GM21526 (cell line): Measurements from ENCODE around the gene POLRMT.
A peak's percentile ranks its signal among the peaks of the same experiment; 100 is the strongest.

ENCODE experiments used
- ATAC-seq: cut with Tn5 transposase; IDR thresholded peaks from one replicate; pipeline ENCODE4 v1.9.1; 2021; ENCODE audit warnings: moderate library complexity; ENCODE audit not compliant: unreplicated experiment, low FRiP score

POLRMT gene

DNA sequence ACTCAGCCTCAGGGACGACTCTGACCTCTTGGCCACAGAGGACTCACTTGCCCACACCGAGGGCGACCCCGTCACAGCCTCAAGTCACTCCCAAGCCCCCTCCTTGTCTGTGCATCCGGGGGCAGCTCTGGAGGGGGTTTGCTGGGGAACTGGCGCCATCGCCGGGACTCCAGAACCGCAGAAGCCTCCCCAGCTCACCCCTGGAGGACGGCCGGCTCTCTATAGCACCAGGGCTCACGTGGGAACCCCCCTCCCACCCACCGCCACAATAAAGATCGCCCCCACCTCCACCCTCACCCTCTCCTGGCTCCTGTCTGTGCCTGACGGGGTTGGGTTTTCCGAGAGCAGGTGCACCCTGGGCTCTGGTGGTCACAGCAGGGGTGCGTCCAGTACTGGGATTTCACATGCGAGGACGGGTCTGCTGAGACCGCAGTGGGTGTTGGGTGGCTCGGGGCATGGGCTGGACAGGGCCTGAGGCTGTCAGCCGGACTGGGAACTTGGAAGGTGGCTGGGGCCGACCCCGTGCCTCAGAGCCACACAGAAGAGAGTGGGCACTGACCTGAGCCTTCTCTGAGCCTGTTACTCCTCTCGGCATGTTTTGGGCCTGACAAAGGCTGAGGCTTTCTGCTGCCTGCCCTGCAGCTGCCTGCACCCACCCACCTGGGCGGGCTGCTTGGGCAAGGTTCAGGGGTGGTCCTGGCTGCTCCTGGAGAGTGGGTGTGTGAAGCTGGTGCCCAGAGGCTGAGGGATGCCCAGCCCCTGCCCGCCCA, 50.0 kb downstream of the POLRMT start:
- no peak for ATAC-seq

DNA sequence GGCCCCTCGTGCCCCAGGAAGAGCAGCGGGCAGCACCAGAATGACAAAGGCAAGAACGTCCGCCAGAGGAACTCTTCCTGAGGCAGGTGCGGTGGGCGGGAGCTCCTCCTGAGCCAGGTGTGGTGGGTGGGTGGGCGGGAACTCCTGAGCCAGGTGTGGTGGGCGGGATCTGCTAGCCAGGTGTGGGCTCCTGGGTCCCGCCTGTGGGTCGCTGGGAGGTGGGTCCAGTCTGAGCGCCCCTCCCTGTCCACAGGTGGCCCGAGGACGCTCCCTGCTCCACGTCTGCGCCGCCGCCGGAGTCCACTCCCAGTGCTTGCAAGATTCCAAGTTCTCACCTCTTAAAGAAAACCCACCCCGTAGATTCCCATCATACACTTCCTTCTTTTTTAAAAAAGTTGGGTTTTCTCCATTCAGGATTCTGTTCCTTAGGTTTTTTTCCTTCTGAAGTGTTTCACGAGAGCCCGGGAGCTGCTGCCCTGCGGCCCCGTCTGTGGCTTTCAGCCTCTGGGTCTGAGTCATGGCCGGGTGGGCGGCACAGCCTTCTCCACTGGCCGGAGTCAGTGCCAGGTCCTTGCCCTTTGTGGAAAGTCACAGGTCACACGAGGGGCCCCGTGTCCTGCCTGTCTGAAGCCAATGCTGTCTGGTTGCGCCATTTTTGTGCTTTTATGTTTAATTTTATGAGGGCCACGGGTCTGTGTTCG, 50.7 kb downstream of the POLRMT start:
- no peak for ATAC-seq

GRCh38 chr19:581399-582111, 51.8 kb downstream of the POLRMT start:
- ATAC-seq: no peak

DNA sequence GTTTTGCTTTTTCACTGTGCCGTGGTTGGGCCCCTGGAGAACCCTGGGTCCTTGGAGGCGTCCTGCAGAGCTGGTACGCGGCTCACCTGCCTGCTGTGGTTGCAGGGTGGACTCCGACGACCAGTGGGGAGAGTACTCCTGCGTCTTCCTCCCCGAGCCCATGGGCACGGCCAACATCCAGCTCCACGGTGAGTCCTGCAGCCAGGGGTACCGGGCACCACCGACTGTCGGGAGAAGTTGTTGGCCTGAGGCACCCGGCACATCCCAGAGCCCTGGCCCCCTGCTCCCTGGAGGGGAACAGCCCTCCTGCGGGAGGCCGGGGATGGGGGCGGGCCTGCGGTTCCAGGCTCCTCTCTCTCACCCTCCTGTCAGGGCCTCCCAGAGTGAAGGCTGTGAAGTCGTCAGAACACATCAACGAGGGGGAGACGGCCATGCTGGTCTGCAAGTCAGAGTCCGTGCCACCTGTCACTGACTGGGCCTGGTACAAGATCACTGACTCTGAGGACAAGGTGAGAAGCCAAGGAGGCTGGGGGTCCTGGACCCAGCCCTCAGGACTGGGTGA, 53.0 kb downstream of the POLRMT start:
- ATAC-seq: no peak

DNA sequence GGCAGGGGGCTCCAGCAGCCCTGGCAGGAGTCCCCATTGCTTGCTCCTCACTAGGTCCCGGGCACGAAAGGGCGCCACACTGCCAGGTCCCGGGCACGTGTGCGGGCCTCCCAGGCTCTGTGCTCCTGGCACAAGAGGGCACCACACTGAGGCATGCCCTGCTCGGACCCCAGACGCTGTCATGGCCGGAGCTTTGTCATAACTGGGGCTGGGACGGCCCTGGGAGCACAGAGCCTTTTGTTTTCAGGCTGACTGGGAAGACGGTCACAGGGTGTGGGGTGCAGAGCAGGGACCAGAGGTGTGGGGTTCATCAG, 53.5 kb downstream of the POLRMT start:
- no peak for ATAC-seq

DNA sequence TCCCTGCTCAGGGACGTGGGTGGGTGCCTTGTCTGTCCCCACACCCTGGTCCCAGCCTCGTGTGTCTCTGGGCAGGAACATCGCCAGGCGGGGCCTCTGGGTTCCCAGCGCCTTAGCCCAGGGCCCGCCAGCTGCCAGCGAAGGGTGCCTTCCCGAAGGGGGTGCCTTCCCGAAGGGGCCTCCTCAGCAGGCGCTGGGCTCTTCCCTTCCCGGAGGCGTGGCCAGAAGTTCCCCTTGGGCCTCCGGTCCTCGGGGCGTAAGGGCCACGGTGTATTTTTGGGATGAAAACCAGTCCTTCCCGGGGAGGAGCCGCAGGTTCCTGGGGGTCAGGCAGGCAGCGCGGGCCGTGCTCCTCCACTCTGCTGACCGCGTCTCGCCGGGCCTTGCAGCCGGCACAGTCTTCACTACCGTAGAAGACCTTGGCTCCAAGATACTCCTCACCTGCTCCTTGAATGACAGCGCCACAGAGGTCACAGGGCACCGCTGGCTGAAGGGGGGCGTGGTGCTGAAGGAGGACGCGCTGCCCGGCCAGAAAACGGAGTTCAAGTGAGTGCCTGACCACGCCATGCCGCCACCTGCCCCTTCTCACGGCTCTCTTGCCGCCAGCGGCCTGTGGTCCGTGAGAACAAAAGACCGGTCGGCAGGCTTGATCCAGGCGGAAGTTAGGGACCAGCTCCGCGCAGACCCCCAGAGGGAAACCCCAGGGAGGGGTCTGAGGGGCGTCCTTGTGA, 54.1 kb downstream of the POLRMT start:
- no peak for ATAC-seq

DNA sequence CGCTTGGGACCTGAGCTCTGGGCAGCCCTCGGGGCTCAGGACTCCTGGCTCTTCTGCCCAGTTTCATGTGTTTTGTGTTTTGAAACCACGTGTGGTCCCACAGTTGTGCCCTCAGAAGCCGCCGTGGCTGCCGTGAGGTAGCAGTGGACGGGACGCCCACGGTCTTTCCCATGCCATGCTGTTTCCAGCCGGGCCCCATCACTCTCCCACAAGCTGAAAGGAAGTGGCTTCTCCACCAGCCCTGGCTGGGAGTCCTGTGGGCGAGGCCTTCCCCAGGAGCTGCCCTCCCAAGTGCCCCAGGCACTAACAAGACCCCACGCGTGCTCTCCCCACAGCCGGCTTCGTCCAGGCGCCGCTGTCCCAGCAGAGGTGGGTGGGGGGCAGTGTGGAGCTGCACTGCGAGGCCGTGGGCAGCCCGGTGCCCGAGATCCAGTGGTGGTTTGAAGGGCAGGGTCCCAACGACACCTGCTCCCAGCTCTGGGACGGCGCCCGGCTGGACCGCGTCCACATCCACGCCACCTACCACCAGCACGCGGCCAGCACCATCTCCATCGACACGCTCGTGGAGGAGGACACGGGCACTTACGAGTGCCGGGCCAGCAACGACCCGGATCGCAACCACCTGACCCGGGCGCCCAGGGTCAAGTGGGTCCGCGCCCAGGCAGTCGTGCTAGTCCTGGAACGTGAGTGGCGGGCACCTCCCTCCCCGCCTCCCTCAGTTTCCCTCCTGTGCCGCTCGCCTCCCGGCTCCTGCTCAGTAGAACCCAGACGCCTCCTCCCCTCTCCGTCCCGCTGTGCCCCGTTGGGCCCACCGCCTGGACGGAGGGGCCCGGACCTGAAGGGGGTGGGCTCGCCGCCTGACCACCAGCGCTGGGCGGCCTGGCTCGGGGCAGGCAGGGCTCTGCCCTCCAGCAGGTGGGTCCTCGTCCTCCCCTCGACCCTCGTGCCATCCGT, 55.6 kb downstream of the POLRMT start:
- no peak for ATAC-seq

DNA sequence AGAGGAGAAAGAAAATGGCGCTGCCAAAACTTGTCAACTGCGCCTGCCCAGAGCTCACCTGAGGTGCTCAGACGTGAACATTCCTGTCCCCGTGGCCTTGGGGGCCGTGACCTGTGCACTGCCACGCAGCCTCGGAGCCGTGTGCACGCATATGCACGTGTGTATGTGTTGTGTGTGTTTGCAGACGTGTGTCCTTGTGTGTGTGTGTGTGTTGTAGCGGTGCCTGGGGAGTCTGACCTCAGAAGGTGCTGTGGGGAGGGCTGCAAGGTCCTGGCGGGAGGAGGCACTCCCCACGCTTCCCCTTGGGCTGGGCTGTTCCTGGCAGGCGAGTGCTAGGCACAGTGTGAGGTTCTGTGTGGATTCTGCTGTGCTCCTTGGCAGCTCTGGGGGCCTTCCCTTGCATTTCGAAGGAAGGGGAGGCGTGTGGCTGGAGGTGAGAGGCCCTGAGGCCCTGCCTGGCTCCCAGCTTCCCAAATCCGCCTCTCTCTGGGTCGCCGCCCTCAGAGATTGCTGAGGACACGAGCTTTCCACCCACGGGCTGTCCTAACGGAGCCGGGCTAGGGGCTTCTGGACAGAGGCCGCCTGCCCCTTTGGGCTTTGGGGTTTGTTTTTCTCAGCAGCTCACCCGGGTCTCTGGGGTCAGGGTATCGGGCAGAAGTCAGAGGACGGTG, 56.4 kb downstream of the POLRMT start:
- ATAC-seq: no peak

- ATAC-seq: no peak
Observed at GRCh38 chr19:575527-576506, 57.5 kb downstream of the POLRMT start.

DNA sequence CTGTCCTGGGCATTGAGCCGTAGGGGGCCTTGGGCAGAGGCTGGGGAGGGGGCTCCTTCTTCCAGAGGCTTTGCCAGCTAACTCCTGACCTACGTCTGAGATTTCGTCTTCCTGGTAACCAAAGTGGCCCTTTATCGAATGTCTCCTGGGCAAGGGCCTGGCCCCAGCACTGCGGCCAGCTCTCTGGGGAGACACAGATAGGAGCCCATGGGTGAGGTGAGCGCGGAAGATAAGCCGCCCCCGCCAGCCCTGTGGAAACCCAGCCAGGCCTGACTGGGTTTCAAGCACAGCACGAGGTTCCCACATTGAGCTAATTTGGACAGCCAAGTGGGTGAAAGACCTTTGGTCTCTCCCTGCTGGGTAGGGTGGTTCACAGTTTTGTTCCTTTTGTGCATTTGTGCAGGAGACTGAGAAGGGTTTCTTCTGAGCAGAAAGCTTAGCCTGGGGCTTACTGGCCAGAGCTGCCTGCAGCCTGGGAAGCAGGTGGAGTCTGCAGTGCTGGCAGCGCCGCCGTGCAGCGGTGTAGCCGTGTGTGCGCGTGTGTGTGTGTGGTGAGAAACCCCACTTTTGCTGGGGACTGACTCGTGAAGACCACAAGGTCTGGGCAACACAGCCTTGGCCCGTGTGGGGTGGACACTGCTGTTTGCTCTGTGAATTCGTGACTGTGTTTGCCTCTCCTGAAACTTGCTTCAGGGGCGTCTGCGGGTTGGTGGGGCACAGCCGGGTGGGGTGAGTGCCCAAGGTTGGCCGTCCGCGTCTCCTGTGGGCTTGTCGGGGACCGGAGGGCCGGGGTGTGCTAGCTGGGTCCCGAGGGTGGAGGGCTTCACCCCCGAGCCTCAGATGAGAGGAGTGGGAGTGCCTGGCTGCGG, 58.4 kb downstream of the POLRMT start:
- no peak for ATAC-seq

DNA sequence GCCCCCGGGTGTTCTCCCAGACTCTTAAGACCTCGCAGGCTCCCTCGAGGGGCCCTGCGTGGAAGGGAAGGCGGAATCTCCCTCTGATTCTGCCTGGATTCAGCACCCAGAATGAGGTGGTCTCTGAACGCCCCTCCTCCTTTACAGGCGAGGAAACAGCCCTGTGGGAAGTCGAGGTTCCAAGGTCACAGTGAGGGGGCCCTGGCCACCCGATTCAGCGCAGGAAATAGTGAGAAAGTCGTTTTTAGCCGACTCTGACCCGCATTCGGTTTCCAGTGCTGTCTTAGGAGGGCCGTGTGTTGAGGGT, 59.9 kb downstream of the POLRMT start:
- ATAC-seq: no peak

- ATAC-seq: peak; percentile 22
Observed at GRCh38 chr19:572743-573518, 60.4 kb downstream of the POLRMT start.

DNA sequence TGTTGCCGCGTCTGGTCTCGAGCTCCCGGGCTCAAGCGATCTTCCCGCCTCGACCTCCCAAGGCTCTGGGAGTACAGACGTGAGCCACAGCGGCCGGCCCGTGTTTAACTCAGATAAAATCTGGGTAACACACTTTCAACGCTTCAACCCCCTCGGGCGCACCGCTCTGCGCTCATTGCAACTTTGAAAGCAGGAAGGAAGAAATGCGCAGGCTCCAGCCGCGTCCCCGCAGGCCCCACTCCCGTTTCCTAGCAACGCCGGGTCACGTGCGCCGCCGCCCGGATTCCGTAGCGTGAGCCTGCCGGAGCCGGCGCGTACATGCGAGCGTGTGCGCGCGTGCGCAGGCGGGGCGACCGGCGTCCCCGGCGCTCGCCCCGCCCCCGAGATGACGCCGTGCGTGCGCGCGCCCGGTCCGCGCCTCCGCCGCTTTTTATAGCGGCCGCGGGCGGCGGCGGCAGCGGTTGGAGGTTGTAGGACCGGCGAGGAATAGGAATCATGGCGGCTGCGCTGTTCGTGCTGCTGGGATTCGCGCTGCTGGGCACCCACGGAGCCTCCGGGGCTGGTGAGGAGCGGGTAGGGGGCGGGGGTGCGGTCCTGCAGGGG, 61.1 kb downstream of the POLRMT start, which contains the start of gene BSG:
TSS of gene BSG (plus strand) at position 457 of the 603 bp plus-strand sequence. CDS start at position 496, 39 bp downstream.
- peak; percentile 68 for ATAC-seq

DNA sequence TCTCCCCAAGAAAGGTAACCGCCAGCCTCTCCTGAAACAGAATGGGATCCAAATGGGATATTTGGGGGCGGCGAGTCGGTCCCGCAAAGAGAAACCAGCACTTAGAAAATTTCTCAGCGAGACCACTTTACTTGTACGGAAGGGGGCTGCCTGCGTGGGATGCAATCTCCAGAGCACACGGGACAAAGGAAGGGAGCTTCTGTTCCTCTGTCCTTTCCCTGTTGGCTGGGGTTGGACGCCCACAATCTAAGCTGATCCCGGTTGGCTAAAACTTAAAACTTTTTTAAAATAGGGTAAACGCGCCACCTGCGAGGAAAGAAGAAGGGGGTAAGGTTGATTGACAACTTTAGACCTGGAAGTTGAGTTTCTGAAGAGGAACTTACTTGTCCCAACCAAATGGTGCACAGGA, 61.8 kb downstream of the POLRMT start:
- ATAC-seq: no peak

DNA sequence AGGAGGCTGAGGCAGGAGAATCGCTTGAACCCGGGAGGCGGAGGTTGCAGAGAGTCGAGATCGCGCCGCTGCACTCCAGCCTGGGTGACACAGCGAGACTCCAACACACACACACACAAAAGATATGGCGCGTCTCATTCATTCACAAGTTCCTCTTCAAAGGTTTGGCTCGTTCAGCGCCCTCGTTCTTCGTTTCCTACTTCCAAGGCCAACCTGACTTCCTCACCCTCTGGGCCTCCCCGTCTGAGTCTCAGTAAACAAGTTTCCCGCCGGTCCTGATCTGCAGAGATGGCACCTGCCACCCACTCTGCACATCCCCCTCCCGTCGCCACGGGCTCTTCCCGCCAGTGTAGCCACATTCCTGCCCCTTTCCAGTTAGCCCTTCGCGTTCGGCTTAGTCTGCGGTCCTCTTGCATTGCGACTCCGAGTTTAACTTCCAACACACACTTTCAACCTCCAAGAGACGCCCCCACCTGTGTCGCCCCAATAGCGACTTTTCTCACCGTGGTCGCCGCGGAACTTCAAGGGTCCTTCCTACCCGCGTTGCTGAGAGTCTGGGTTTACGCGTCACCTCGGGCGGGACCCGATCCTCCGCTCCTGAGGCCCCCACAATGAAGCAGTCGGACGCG, 62.3 kb downstream of the POLRMT start:
- no peak for ATAC-seq
